ENCODE results near the gene MMAB. TPM values are rescaled to one million over a fixed set of nuclear protein-coding genes. Genes with fewer than 3 reads are reported as not detected.
A peak's percentile ranks its signal among the peaks of the same experiment; 100 is the strongest.

Gene MMAB
- total and polyA plus RNA-seq, 2 experiments from 2014 or later: 89.4 to 174 TPM

- Histone ChIP-seq H3K27me3 (no peaks in the 10 kb centered on the region), H3K27ac (no peak overlapping the region), H3K4me3 (no peak overlapping the region), H3K9me3 (ENCODE audit: low read depth) (no peaks in the 10 kb centered on the region), H3K36me3 (peaks cover 50% of the 10 kb centered on the region), H3K4me1 (ENCODE audit: low read depth) (peaks cover 15% of the 10 kb centered on the region)
- TF ChIP-seq CTCF (IDR thresholded peaks at IDR 0.05; ENCODE audit: low read depth, low read length): no peak
- no peak for DNase-seq (ENCODE audit: low read depth in 1 of 2, low spot score in 1 of 2)
Measured at GRCh38 chr12:109513051-109513450, 60.3 kb downstream of the MMAB start.

- H3K9me3 ChIP-seq (ENCODE audit: low read depth): no peaks in the 10 kb centered on the region
- H3K27ac ChIP-seq: peak overlapping the region; percentile 30
- no peak for DNase-seq (ENCODE audit: low read depth in 1 of 2, low spot score in 1 of 2)
- no peaks in the 10 kb centered on the region for H3K27me3 ChIP-seq
- TF ChIP-seq CTCF (IDR thresholded peaks at IDR 0.05; ENCODE audit: low read depth, low read length): no peak
- no peak overlapping the region for H3K4me3 ChIP-seq
- H3K36me3 ChIP-seq: peaks cover 52% of the 10 kb centered on the region
- peaks cover 15% of the 10 kb centered on the region for H3K4me1 ChIP-seq (ENCODE audit: low read depth)
Measured at GRCh38 chr12:109512608-109513007, 60.7 kb downstream of the MMAB start.

DNA sequence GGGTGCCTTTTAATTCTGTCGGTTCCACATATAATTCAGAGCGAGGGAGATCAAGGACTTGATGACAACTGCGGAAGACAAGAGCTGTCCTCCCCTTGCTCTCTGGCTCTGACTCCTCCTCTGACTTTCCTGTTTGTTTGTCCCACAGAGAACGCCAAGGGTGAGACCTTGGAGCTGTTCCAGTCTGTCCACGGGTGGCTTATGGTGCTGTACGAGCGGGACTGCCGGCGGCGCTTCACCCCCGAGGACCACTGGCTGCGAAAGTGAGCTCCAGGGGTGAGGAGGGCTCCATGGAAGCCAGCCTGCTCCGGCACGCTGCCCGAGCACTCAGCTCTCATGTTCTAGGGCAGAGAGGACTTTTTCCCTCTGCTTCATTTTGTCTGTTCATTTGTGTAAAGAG lies 63.1 kb downstream of the MMAB start:
- Histone ChIP-seq H3K27ac (peak overlapping the region; percentile 57), H3K4me3 (no peak overlapping the region), H3K36me3 (peaks cover 58% of the 10 kb centered on the region), H3K9me3 (ENCODE audit: low read depth) (no peaks in the 10 kb centered on the region), H3K27me3 (no peaks in the 10 kb centered on the region), H3K4me1 (ENCODE audit: low read depth) (peaks cover 15% of the 10 kb centered on the region)
- no peak for TF ChIP-seq CTCF (IDR thresholded peaks at IDR 0.05; ENCODE audit: low read depth, low read length)
- DNase-seq (ENCODE audit: low read depth in 1 of 2, low spot score in 1 of 2): no peak

GRCh38 chr12:109504068-109504467 lies 69.2 kb downstream of the MMAB start:
- no peaks in the 10 kb centered on the region for H3K9me3 ChIP-seq (ENCODE audit: low read depth)
- no peak for DNase-seq (ENCODE audit: low read depth in 1 of 2, low spot score in 1 of 2)
- no peak overlapping the region for H3K27ac ChIP-seq
- no peaks in the 10 kb centered on the region for H3K27me3 ChIP-seq
- H3K4me1 ChIP-seq (ENCODE audit: low read depth): no peaks in the 10 kb centered on the region
- TF ChIP-seq CTCF (IDR thresholded peaks at IDR 0.05; ENCODE audit: low read depth, low read length): no peak
- no peak overlapping the region for H3K4me3 ChIP-seq
- H3K36me3 ChIP-seq: peaks cover 88% of the 10 kb centered on the region

Other genes starting within 250 kb of the MMAB start
- gene MYO1H, start 225.6 kb downstream of the MMAB start, total RNA-seq: 0.21 TPM in 1 of 2 replicates, not detected in the other
- 0.36 TPM in 1 of 2 replicates, not detected in the other for gene MYO1H, start 225.6 kb downstream of the MMAB start, polyA plus RNA-seq
- gene KCTD10, start 96.2 kb downstream of the MMAB start, total RNA-seq: 64.4 and 102 TPM in 2 replicates
- gene KCTD10, start 96.2 kb downstream of the MMAB start, polyA plus RNA-seq: 64.5 and 95.7 TPM in 2 replicates
- gene UBE3B, start 95.9 kb downstream of the MMAB start, total RNA-seq: 44.3 and 73.5 TPM in 2 replicates
- 35.5 and 36.7 TPM in 2 replicates for gene UBE3B, start 95.9 kb downstream of the MMAB start, polyA plus RNA-seq
- gene MVK, start 290 bp upstream of the MMAB start, total RNA-seq: 56.1 and 83.3 TPM in 2 replicates
- gene MVK, start 290 bp upstream of the MMAB start, polyA plus RNA-seq: 22.6 and 29.0 TPM in 2 replicates
- gene FAM222A, start 140.3 kb upstream of the MMAB start, total RNA-seq: 35.5 and 42.9 TPM in 2 replicates
- gene FAM222A, start 140.3 kb upstream of the MMAB start, polyA plus RNA-seq: 25.4 and 42.1 TPM in 2 replicates